Duodenal mucosa (tissue), 2 donors: ENCODE results near the gene MS4A18.

Source experiments
- H3K27ac ChIP-seq: one replicate; pipeline ENCODE4 v1.7.0; 2013; ENCODE audit warnings: low read depth, low read length
- H3K27me3 ChIP-seq, 2 donors: one replicate each; pipeline ENCODE4 v1.7.0; 2013; ENCODE audit warnings: low read length in 2 of 2, control low read depth in 1 of 2; ENCODE audit not compliant: insufficient read depth in 2 of 2, control insufficient read depth in 1 of 2
- H3K36me3 ChIP-seq, 2 donors: one replicate each; pipeline ENCODE4 v1.7.0; 2013; ENCODE audit warnings: low read length in 2 of 2, control low read depth in 1 of 2; ENCODE audit not compliant: insufficient read depth in 2 of 2, control insufficient read depth in 1 of 2
- H3K4me1 ChIP-seq, 2 donors: one replicate each; pipeline ENCODE4 v1.7.0; 2013; ENCODE audit warnings: low read length in 2 of 2, control low read depth in 1 of 2; ENCODE audit not compliant: insufficient read depth in 2 of 2, control insufficient read depth in 1 of 2
- H3K4me3 ChIP-seq, 2 donors: one replicate each; pipeline ENCODE4 v1.7.0; 2013; ENCODE audit warnings: low read length in 2 of 2, low read depth in 1 of 2
- H3K9ac ChIP-seq, 2 donors: one replicate each; pipeline ENCODE4 v1.7.0; 2013; ENCODE audit warnings: low read length in 2 of 2, low read depth in 1 of 2
- H3K9me3 ChIP-seq, 2 donors: one replicate each; pipeline ENCODE4 v1.7.0; 2013; ENCODE audit warnings: low read length in 2 of 2, control low read depth in 1 of 2; ENCODE audit not compliant: control insufficient read depth in 1 of 2

MS4A18 gene

GRCh38 chr11:60792521-60792920, 68.0 kb downstream of the MS4A18 start:
- no peak overlapping the region for H3K9ac ChIP-seq
- no peak overlapping the region for H3K27ac ChIP-seq
- no peaks in the 10 kb centered on the region for H3K9me3 ChIP-seq
- H3K36me3 ChIP-seq: peaks cover 0 to 6% of the 10 kb centered on the region in 2 donors
- H3K4me3 ChIP-seq: no peak overlapping the region
- peaks cover 5 to 9% of the 10 kb centered on the region in 2 donors for H3K4me1 ChIP-seq
- no peaks in the 10 kb centered on the region for H3K27me3 ChIP-seq
